ENCODE measurements around the gene TMEM178B.

DNA sequence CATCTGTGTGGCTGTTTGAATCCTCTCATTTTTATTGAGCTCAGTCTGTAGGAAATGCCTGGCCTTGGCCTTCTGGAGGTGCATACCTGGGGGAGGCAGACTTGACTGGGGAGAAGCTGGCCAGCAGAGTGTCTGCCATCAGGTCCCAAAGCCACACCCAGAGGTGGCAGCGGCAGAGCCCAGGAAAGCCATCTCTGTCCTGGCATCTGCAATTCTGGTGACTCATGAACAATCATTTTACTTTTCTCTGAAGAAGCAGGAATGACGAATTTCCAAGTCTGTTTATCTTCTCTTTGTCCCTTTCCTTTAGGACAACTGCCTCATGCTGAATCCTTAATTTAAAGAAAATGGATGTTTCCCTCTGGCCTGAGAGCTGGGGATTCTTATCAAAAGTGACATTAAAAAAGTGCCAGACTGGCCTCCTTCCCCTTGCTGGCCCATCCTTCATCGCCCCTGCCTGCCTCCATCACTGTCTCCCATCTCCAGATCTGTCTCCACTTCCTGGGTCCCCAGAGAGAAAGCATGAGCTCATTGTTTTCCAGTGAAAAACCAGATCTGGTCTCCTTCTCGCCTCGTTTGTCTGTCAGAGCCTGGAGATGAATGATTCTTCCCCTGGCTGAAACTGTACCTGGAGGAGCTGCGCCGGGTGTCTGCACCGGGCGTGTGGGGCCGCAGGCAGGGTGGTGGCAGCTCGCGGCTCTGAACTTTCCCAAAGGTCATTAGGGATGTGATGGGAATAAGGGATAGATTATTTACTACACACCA lies 124.5 kb downstream of the TMEM178B start:
- TF ChIP-seq, protein P1, sequence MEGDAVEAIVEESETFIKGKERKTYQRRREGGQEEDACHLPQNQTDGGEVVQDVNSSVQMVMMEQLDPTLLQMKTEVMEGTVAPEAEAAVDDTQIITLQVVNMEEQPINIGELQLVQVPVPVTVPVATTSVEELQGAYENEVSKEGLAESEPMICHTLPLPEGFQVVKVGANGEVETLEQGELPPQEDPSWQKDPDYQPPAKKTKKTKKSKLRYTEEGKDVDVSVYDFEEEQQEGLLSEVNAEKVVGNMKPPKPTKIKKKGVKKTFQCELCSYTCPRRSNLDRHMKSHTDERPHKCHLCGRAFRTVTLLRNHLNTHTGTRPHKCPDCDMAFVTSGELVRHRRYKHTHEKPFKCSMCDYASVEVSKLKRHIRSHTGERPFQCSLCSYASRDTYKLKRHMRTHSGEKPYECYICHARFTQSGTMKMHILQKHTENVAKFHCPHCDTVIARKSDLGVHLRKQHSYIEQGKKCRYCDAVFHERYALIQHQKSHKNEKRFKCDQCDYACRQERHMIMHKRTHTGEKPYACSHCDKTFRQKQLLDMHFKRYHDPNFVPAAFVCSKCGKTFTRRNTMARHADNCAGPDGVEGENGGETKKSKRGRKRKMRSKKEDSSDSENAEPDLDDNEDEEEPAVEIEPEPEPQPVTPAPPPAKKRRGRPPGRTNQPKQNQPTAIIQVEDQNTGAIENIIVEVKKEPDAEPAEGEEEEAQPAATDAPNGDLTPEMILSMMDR (IDR thresholded peaks at IDR 0.05; ENCODE audit: low read depth, low read length, poor library complexity, severe bottlenecking) = no peak
- no peak for TF ChIP-seq EZH2phosphoT487 (IDR thresholded peaks at IDR 0.05; ENCODE audit: borderline replicate concordance, low read length)

Data from DOHH2 (cell line).